HEK293 (cell line): ENCODE results near the gene TPO.

ENCODE experiments used
- ZBTB7A ChIP-seq: fragments of 450-650 bp; formaldehyde crosslinking; IDR thresholded peaks from 2 replicates; pipeline ENCODE4 v1.5.1; 2016; ENCODE audit warnings: low read depth, missing biosample characterization, missing genetic modification characterization
- ZNF274 ChIP-seq, 2 experiments: fragments of 200-500 bp in 1 of 2; fragments of 450-650 bp in 1 of 2; sonication (Bioruptor generic) in 1 of 2; formaldehyde crosslinking in 1 of 2; IDR thresholded peaks; 2 replicates each; pipeline versions ENCODE4 v1.5.1 to v1.6.1; 2014 to 2016; ENCODE audit warnings: borderline replicate concordance in 1 of 2, inconsistent platforms in 1 of 2, low read length in 1 of 2, missing biosample characterization in 1 of 2, missing genetic modification characterization in 1 of 2
- ZNF514 ChIP-seq: fragments of 450-650 bp; formaldehyde crosslinking; IDR thresholded peaks from 2 replicates; pipeline ENCODE4 v1.5.1; 2016; ENCODE audit warnings: missing biosample characterization, missing genetic modification characterization
- TF ChIP-seq, protein P1 (sequence below): fragments of 450-650 bp; formaldehyde crosslinking; IDR thresholded peaks from 2 replicates; pipeline ENCODE4 v1.5.1; 2016; ENCODE audit warnings: missing biosample characterization, missing genetic modification characterization

- TF ChIP-seq ZBTB7A (tag by site-specific recombination) = no peak
- no peak for TF ChIP-seq ZNF274 (IDR thresholded peaks at IDR 0.05; ENCODE audit: low read length)
- TF ChIP-seq ZNF274 (tag by site-specific recombination; IDR thresholded peaks at IDR 0.05; ENCODE audit: borderline replicate concordance) = no peak
- TF ChIP-seq, protein P1, sequence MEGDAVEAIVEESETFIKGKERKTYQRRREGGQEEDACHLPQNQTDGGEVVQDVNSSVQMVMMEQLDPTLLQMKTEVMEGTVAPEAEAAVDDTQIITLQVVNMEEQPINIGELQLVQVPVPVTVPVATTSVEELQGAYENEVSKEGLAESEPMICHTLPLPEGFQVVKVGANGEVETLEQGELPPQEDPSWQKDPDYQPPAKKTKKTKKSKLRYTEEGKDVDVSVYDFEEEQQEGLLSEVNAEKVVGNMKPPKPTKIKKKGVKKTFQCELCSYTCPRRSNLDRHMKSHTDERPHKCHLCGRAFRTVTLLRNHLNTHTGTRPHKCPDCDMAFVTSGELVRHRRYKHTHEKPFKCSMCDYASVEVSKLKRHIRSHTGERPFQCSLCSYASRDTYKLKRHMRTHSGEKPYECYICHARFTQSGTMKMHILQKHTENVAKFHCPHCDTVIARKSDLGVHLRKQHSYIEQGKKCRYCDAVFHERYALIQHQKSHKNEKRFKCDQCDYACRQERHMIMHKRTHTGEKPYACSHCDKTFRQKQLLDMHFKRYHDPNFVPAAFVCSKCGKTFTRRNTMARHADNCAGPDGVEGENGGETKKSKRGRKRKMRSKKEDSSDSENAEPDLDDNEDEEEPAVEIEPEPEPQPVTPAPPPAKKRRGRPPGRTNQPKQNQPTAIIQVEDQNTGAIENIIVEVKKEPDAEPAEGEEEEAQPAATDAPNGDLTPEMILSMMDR (tag by site-specific recombination) = no peak
- TF ChIP-seq ZNF514 (tag by site-specific recombination) = no peak
These were observed 108.1 kb downstream of the TPO start for GRCh38 chr2:1521191-1521877.
